ENCODE measurements around the gene SLC38A9. TPM values are rescaled to one million over a fixed set of nuclear protein-coding genes. Genes with fewer than 3 reads are reported as not detected.

The SLC38A9 gene
- polyA plus RNA-seq, 1 experiment: 12.5 TPM

DNA sequence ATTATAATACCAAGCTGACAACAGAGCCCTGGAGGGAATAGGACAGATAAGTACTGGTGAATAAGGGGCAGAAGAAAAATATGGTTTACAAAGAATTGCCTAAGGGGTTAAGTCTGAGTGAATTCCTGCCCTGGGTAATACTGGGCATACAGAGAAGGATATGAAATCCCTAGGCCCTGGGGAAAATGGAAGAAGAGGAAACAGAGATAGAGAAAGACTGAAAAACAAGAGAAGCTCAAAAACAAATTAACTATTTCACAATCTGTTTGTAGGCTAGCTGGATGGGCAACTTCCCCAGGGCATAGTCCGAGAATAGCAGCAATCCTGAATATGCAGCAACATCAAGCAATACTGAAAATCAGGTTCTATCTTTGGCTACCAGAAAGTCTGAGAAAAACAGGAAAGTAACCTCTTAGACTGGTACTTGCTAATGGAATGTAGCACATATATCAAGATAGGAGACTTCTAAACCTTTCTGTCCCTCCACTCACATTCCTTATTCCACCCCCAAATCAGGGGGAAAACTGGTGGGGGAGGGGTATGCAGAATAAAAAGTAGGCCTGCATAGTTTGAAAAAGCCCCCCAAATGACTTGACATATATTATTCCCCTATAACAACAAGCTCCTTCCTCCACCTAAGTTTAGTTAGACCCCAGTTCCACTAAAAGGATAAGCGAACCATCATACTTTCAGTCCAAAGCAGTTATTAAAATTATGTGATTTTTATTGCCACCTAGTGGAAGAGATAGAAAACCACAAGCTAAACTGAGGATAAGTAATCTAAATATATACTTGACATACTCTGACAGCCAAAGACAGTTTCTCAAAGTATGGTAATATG is 20.6 kb downstream of the SLC38A9 start:
- POLR2A ChIA-PET: interaction anchor here (0.6 kb wide), 1 partner anchor 252 kb away, joined by 3 read pairs; no protein-coding TSS in a partner anchor
- CTCF ChIA-PET: interaction anchor here (0.6 to 5.0 kb wide), 26 partner anchors 9 to 368 kb away, joined by 3 to 53 read pairs (median 3); partner anchors contain the start of gene PLPP1
- TF ChIP-seq, protein P1, sequence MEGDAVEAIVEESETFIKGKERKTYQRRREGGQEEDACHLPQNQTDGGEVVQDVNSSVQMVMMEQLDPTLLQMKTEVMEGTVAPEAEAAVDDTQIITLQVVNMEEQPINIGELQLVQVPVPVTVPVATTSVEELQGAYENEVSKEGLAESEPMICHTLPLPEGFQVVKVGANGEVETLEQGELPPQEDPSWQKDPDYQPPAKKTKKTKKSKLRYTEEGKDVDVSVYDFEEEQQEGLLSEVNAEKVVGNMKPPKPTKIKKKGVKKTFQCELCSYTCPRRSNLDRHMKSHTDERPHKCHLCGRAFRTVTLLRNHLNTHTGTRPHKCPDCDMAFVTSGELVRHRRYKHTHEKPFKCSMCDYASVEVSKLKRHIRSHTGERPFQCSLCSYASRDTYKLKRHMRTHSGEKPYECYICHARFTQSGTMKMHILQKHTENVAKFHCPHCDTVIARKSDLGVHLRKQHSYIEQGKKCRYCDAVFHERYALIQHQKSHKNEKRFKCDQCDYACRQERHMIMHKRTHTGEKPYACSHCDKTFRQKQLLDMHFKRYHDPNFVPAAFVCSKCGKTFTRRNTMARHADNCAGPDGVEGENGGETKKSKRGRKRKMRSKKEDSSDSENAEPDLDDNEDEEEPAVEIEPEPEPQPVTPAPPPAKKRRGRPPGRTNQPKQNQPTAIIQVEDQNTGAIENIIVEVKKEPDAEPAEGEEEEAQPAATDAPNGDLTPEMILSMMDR (IDR thresholded peaks at IDR 0.05; ENCODE audit: insufficient read depth, low read depth, low read length): peak; percentile 38
- Histone ChIP-seq H3K36me3 (ENCODE audit: control insufficient read depth, insufficient read depth, low read length) (no peaks in the 10 kb centered on the region; the same call in 1 of the 2 replicates), H3K4me3 (ENCODE audit: low read depth, low read length) (no peak overlapping the region), H3K27me3 (ENCODE audit: control insufficient read depth, insufficient read depth, low read length) (no peaks in the 10 kb centered on the region)
- no peak for DNase-seq (ENCODE audit: low read depth)

DNA sequence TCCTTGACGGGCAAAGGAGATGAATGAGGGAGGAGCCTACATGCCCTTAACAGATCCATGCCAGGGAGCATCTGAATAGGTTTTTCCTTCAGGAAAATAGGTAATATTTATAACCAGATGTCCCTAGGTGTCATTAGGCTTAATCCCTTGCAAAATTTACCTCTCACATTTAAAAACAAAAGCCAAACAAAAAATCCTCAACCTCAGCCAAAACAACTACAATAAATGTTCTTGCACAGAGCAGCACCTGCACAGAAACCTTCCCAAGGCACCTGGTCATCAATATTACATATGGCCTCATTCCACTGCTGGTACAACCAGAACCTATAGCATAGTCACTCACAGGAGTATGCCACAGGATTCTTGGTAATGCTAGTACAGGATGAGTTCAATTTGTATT is 30.1 kb downstream of the SLC38A9 start:
- TF ChIP-seq, protein P1 (IDR thresholded peaks at IDR 0.05; ENCODE audit: insufficient read depth, low read depth, low read length): no peak
- CTCF ChIA-PET: no interaction called here
- POLR2A ChIA-PET: no interaction called here

DNA sequence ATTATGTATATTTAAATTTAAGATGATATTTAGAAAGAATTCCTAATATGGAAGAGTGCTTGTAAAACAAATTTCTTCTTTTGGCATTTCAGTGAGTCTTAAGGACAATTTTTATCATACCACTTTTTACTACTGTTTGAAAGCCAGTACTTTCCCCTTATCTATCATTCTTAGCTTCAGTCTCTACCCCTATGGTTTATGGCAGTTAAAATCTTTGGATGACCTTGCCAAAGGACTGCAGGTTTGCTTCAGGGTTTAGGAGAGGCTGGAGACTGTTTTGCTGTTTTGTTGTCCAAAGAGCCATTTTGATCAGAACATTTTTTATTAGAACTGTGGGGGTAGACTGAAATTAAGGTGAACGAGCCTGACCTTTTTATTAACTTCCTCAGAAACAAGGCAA is 30.8 kb downstream of the SLC38A9 start:
- H3K36me3 ChIP-seq (ENCODE audit: control insufficient read depth, insufficient read depth, low read length): no peaks in the 10 kb centered on the region
- no peak for DNase-seq (ENCODE audit: low read depth)
- ChIA-PET CTCF (no interaction called here), POLR2A (no interaction called here)
- H3K4me3 ChIP-seq (ENCODE audit: low read depth, low read length): no peak overlapping the region
- TF ChIP-seq, protein P1 (IDR thresholded peaks at IDR 0.05; ENCODE audit: insufficient read depth, low read depth, low read length): no peak
- H3K27me3 ChIP-seq (ENCODE audit: control insufficient read depth, insufficient read depth, low read length): no peaks in the 10 kb centered on the region

More for the DNA sequence above, 30.1 kb downstream of the SLC38A9 start:
- no peak for DNase-seq (ENCODE audit: low read depth)
- Histone ChIP-seq H3K27me3 (ENCODE audit: control insufficient read depth, insufficient read depth, low read length) (no peaks in the 10 kb centered on the region), H3K4me3 (ENCODE audit: low read depth, low read length) (no peak overlapping the region), H3K36me3 (ENCODE audit: control insufficient read depth, insufficient read depth, low read length) (no peaks in the 10 kb centered on the region)

DNA sequence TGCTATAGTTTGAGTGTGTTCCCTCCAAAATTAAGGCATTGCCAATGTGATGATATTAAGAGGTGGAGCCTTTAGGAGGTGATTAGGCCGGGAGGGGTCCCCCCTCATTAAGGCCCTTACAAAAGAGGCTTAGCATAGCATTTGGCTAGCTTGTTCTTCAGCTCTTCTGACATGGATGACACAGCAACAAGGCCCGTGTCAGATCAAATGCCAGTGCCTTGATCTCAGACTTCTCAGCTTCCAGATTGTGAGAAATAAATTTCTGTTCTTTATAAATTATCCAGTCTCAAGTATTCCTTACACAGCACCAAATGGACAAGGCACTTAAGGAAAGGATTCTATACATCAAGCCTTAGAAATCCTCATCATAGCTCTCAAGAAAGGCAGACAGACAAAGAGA is 31.8 kb downstream of the SLC38A9 start:
- ChIA-PET POLR2A (no interaction called here), CTCF (interaction anchor here (0.7 to 1.0 kb wide), 2 partner anchors 11 to 146 kb away, joined by 3 read pairs; no protein-coding TSS in a partner anchor)
- no peaks in the 10 kb centered on the region for H3K36me3 ChIP-seq (ENCODE audit: control insufficient read depth, insufficient read depth, low read length)
- no peaks in the 10 kb centered on the region for H3K27me3 ChIP-seq (ENCODE audit: control insufficient read depth, insufficient read depth, low read length)
- DNase-seq (ENCODE audit: low read depth): no peak
- TF ChIP-seq, protein P1 (IDR thresholded peaks at IDR 0.05; ENCODE audit: insufficient read depth, low read depth, low read length): no peak
- H3K4me3 ChIP-seq (ENCODE audit: low read depth, low read length): no peak overlapping the region

DNA sequence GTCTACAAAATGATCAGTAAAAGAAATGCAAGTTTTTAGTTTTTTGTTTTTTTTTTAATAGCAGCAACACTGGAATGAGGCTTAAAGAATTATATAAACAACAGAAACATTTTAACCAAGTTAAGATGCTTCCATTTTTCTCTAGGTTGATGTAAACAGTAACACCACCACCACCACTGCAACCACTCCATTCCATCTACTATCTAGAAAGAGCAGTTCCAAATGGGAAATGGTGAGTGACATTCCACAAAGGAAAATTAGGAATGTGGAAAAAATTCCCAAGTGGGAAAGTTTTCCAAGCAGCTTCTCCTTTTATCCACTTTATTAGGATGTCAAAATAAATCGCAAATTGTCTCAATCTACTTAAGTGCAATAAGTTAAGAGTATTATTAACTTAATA is 32.6 kb downstream of the SLC38A9 start:
- ChIA-PET POLR2A (interaction anchor here (0.6 kb wide), 1 partner anchor 337 kb away, joined by 3 read pairs; no protein-coding TSS in a partner anchor), CTCF (no interaction called here)
- Histone ChIP-seq H3K36me3 (ENCODE audit: control insufficient read depth, insufficient read depth, low read length) (no peaks in the 10 kb centered on the region), H3K4me3 (ENCODE audit: low read depth, low read length) (no peak overlapping the region), H3K27me3 (ENCODE audit: control insufficient read depth, insufficient read depth, low read length) (no peaks in the 10 kb centered on the region)
- DNase-seq (ENCODE audit: low read depth): no peak
- TF ChIP-seq, protein P1 (IDR thresholded peaks at IDR 0.05; ENCODE audit: insufficient read depth, low read depth, low read length): no peak
